ENCODE data around the gene MEF2C.

GRCh38 chr5:88676637-88677375 is 206.2 kb downstream of the MEF2C start:
- TF ChIP-seq CTCF (IDR thresholded peaks at IDR 0.05) (no peak), POLR2A (IDR thresholded peaks at IDR 0.05) (no peak)
